ENCODE results near the gene PIP4K2A.

PIP4K2A gene

DNA sequence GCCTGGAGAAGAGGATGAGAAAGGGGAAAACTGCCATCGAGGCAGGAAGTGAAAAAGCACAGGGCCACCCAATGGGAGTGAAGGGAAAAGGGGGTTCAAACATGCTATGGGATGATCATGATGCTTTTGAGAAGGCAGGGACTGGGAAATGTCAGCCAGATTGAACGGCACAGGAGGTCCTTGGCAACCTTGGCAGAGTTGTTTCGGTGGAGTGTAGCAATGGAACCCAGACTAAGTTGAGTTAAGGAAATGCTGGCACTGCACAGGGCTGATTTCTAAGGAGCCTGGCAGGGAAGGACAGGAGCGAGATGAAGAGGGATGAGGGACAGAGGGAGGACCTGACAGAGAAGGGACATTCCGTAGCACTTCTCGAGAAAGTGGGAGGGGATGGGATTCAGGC is 101.4 kb downstream of the PIP4K2A start:
- Histone ChIP-seq H3K27me3 (ENCODE audit: insufficient read depth, low read length, poor library complexity, severe bottlenecking) (no peaks in the 10 kb centered on the region), H3F3A (ENCODE audit: low read depth) (no peaks in the 10 kb centered on the region; the same call in 1 of the 2 replicates), H3K79me2 (ENCODE audit: insufficient read depth, low read length) (peaks cover 97% of the 10 kb centered on the region), H2AFZ (ENCODE audit: low read length) (no peak overlapping the region), H4K20me1 (ENCODE audit: insufficient read depth, low read length, poor library complexity, severe bottlenecking) (peaks cover 71% of the 10 kb centered on the region), H3K4me3 (ENCODE audit: low read length, poor library complexity, severe bottlenecking) (no peak overlapping the region), H3K36me3 (ENCODE audit: insufficient read depth, low read length) (peaks cover 22% of the 10 kb centered on the region; the same call in 1 of the 2 replicates), H3K4me2 (ENCODE audit: low read depth, low read length, poor library complexity, severe bottlenecking) (no peak overlapping the region), H3K9ac (ENCODE audit: low read depth, low read length, poor library complexity, severe bottlenecking) (no peak overlapping the region), H3K9me2 (replicated peaks; ENCODE audit: low read depth, low read length) (no peaks in the 10 kb centered on the region), H3K4me1 (ENCODE audit: insufficient read depth, low read length, poor library complexity, severe bottlenecking) (peaks cover 70% of the 10 kb centered on the region), H3K9me3 (ENCODE audit: insufficient read depth, low read depth, low read length) (no peaks in the 10 kb centered on the region)
- TF ChIP-seq CTCF (conservative IDR thresholded peaks at IDR 0.05; ENCODE audit: low read length) (no peak), EZH2phosphoT487 (IDR thresholded peaks at IDR 0.05; ENCODE audit: borderline replicate concordance) (no peak)

- peaks cover 92% of the 10 kb centered on the region for H3K79me2 ChIP-seq (ENCODE audit: insufficient read depth, low read length)
- no peaks in the 10 kb centered on the region for H3K27me3 ChIP-seq (ENCODE audit: insufficient read depth, low read length, poor library complexity, severe bottlenecking)
- peak overlapping the region; percentile 78 for H3K4me2 ChIP-seq (ENCODE audit: low read depth, low read length, poor library complexity, severe bottlenecking)
- H3K4me3 ChIP-seq (ENCODE audit: low read length, poor library complexity, severe bottlenecking), result peak overlapping the region; percentile 66
- H4K20me1 ChIP-seq (ENCODE audit: insufficient read depth, low read length, poor library complexity, severe bottlenecking), result peaks cover 64% of the 10 kb centered on the region
- peak overlapping the region; percentile 19 for H3K9ac ChIP-seq (ENCODE audit: low read depth, low read length, poor library complexity, severe bottlenecking)
- peaks cover 28% of the 10 kb centered on the region; the same call in 1 of the 2 replicates for H3K36me3 ChIP-seq (ENCODE audit: insufficient read depth, low read length)
- H3K9me2 ChIP-seq (replicated peaks; ENCODE audit: low read depth, low read length), result no peaks in the 10 kb centered on the region
- peaks cover 65% of the 10 kb centered on the region for H3K4me1 ChIP-seq (ENCODE audit: insufficient read depth, low read length, poor library complexity, severe bottlenecking)
- no peak overlapping the region for H2AFZ ChIP-seq (ENCODE audit: low read length)
- H3K9me3 ChIP-seq (ENCODE audit: insufficient read depth, low read depth, low read length), result no peaks in the 10 kb centered on the region
- no peaks in the 10 kb centered on the region; the same call in 1 of the 2 replicates for H3F3A ChIP-seq (ENCODE audit: low read depth)
- TF ChIP-seq EZH2phosphoT487 (IDR thresholded peaks at IDR 0.05; ENCODE audit: borderline replicate concordance) (no peak), CTCF (conservative IDR thresholded peaks at IDR 0.05; ENCODE audit: low read length) (no peak)
Observed at GRCh38 chr10:22612318-22612717, 102.1 kb downstream of the PIP4K2A start.

DNA sequence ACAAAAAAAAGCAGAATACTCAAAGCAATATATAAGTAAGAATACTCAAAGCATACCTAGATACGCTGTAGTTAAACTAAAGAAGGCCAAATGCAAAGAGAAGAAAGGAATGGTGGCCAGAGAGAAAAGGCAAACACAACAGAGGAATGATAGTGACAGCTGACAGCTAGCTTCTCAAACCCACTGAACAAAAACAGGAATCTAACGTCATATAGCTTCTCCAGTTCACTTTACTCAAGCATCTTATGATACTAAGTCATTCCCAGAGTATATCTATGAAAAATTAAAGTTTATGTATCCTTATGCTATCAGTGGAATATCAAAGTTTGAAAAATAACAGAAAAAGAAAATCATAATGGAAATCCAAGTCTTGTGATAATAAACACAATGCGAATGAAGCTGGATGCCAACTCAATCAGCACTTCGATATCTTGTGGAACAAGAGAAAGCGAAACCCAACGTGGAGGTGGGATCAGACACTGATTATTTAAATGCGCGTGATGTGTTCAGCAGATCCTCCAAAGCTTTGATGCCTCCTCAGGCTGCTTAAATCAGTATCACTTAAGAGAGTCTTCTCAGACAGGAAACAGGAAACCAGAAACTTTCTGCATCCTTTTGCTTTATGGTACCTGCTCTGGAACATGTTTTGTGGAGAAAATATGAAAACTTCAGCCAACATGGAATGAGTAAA is 102.8 kb downstream of the PIP4K2A start:
- no peaks in the 10 kb centered on the region for H3K9me3 ChIP-seq (ENCODE audit: insufficient read depth, low read depth, low read length)
- peaks cover 65% of the 10 kb centered on the region for H3K4me1 ChIP-seq (ENCODE audit: insufficient read depth, low read length, poor library complexity, severe bottlenecking)
- H3K79me2 ChIP-seq (ENCODE audit: insufficient read depth, low read length), result peaks cover 92% of the 10 kb centered on the region
- H2AFZ ChIP-seq (ENCODE audit: low read length), result no peak overlapping the region
- no peaks in the 10 kb centered on the region for H3K9me2 ChIP-seq (replicated peaks; ENCODE audit: low read depth, low read length)
- H3K4me2 ChIP-seq (ENCODE audit: low read depth, low read length, poor library complexity, severe bottlenecking), result peak overlapping the region; percentile 78
- H3K27me3 ChIP-seq (ENCODE audit: insufficient read depth, low read length, poor library complexity, severe bottlenecking), result no peaks in the 10 kb centered on the region
- peak overlapping the region; percentile 19 for H3K9ac ChIP-seq (ENCODE audit: low read depth, low read length, poor library complexity, severe bottlenecking)
- TF ChIP-seq EZH2phosphoT487 (IDR thresholded peaks at IDR 0.05; ENCODE audit: borderline replicate concordance) (no peak), CTCF (conservative IDR thresholded peaks at IDR 0.05; ENCODE audit: low read length) (no peak)
- H3K36me3 ChIP-seq (ENCODE audit: insufficient read depth, low read length), result peaks cover 33% of the 10 kb centered on the region; the same call in 1 of the 2 replicates
- H3K4me3 ChIP-seq (ENCODE audit: low read length, poor library complexity, severe bottlenecking), result peak overlapping the region; percentile 66
- H3F3A ChIP-seq (ENCODE audit: low read depth), result no peaks in the 10 kb centered on the region; the same call in 1 of the 2 replicates
- H4K20me1 ChIP-seq (ENCODE audit: insufficient read depth, low read length, poor library complexity, severe bottlenecking), result peaks cover 57% of the 10 kb centered on the region

All from Loucy (cell line).